H1 (cell line): ENCODE data around the gene SWI5. TPM values are rescaled to one million over a fixed set of nuclear protein-coding genes. Genes with fewer than 3 reads are reported as not detected.

Experiments used
- CTCF ChIA-PET: fragments of 300-600 bp; sonication (Branson Sonifier 250); formaldehyde crosslinking; loops from one replicate; lab custom pipeline; 2021; ENCODE audit not compliant: partially characterized antibody; lab: Charles Lee
- POLR2A ChIA-PET: fragments of 300-600 bp; sonication (Branson Sonifier 250); formaldehyde crosslinking; loops from one replicate; lab custom pipeline; 2021; ENCODE audit warnings: inconsistent platforms; ENCODE audit not compliant: partially characterized antibody; lab: Charles Lee
- DNase-seq, 2 experiments: peaks; one replicate each; pipeline versions ENCODE4 v3.0.0 to v3.0.0-alpha.2; 2010 to 2022; ENCODE audit warnings: low spot score in 2 of 2, low read depth in 1 of 2, mixed read lengths in 1 of 2
- FAIRE-seq: peaks from 2 replicates; lab custom pipeline; 2011; peaks lifted over from hg19 to GRCh38; lab: Jason Lieb, UNC
- H2AFZ ChIP-seq: 2 replicates; pipeline ENCODE4 v1.8.1; 2012; ENCODE audit warnings: low read length, inconsistent platforms
- H2AK5ac ChIP-seq: 2 replicates; pipeline ENCODE4 v1.6.1; 2013; ENCODE audit warnings: low read depth, low read length
- H2BK120ac ChIP-seq: replicated peaks from 2 replicates; pipeline ENCODE3; 2013; ENCODE audit warnings: low read depth, low read length, inconsistent platforms
- H2BK12ac ChIP-seq: 2 replicates; pipeline ENCODE4 v1.6.1; 2013; ENCODE audit warnings: low read depth, low read length
- H2BK15ac ChIP-seq: 2 replicates; pipeline ENCODE4 v1.6.1; 2013; ENCODE audit warnings: low read length
- H2BK20ac ChIP-seq: 2 replicates; pipeline ENCODE4 v1.6.1; 2013; ENCODE audit warnings: low read length
- H2BK5ac ChIP-seq: 2 replicates; pipeline ENCODE4 v1.6.1; 2013; ENCODE audit warnings: low read depth, low read length
- H3K14ac ChIP-seq: 2 replicates; pipeline ENCODE4 v1.6.1; 2013; ENCODE audit warnings: inconsistent platforms; ENCODE audit not compliant: insufficient read length
- H3K18ac ChIP-seq: 2 replicates; pipeline ENCODE4 v1.6.1; 2013; ENCODE audit warnings: low read length; ENCODE audit errors: extremely low read depth
- H3K23ac ChIP-seq: 2 replicates; pipeline ENCODE4 v1.6.1; 2013; ENCODE audit warnings: inconsistent platforms; ENCODE audit not compliant: insufficient read length
- H3K23me2 ChIP-seq: 2 replicates; pipeline ENCODE4 v1.6.1; 2013; ENCODE audit warnings: low read depth, low read length
- H3K27ac ChIP-seq: 2 replicates; pipeline ENCODE4 v1.6.1; 2011; ENCODE audit warnings: low read depth, low read length, inconsistent platforms
- H3K27me3 ChIP-seq, 4 experiments: replicated peaks in 1 of 4; 1 replicate in 1 of 4; 2 replicates in 3 of 4; pipeline versions ENCODE4 v1.6.1 to v1.8.1; 2011 to 2013; ENCODE audit warnings: low read length in 3 of 4, mild to moderate bottlenecking in 3 of 4, inconsistent platforms in 2 of 4, mixed read lengths in 2 of 4, moderate library complexity in 1 of 4; ENCODE audit not compliant: control insufficient read depth in 3 of 4, insufficient read depth in 3 of 4; ENCODE audit errors: extremely low read depth in 1 of 4
- H3K36me3 ChIP-seq, 4 experiments: 2 replicates each; pipeline versions ENCODE4 v1.6.1 to v1.8.1; 2011 to 2013; ENCODE audit warnings: mild to moderate bottlenecking in 4 of 4, low read length in 3 of 4, moderate library complexity in 2 of 4, control low read depth in 1 of 4, inconsistent platforms in 1 of 4; ENCODE audit not compliant: insufficient read depth in 4 of 4, control insufficient read depth in 2 of 4
- H3K4ac ChIP-seq: replicated peaks from 2 replicates; pipeline ENCODE3; 2013; ENCODE audit warnings: low read length, low read depth, mixed read lengths, inconsistent platforms; ENCODE audit not compliant: insufficient read length
- H3K4me1 ChIP-seq, 4 experiments: replicated peaks in 1 of 4; 1 replicate in 1 of 4; 2 replicates in 3 of 4; pipeline versions ENCODE4 v1.6.1 to v1.8.1; 2011 to 2013; ENCODE audit warnings: low read length in 3 of 4, inconsistent platforms in 2 of 4, mixed read lengths in 1 of 4; ENCODE audit not compliant: insufficient read depth in 4 of 4, control insufficient read depth in 3 of 4
- H3K4me2 ChIP-seq, 2 experiments: 2 replicates each; pipeline versions ENCODE4 v1.6.1 to v1.8.1; 2011 to 2013; ENCODE audit warnings: low read depth in 2 of 2, low read length in 2 of 2, control low read depth in 1 of 2, inconsistent platforms in 1 of 2, mild to moderate bottlenecking in 1 of 2; ENCODE audit not compliant: insufficient read depth in 1 of 2
- H3K4me3 ChIP-seq, 4 experiments: fragments of 200-600, 300-600 bp in 1 of 4; sonication (generic), shearing (Covaris generic), sonication (Bioruptor Twin) in 1 of 4; 2 replicates each; pipeline versions ENCODE4 v1.5.1 to v1.8.1; 2011 to 2016; ENCODE audit warnings: low read length in 4 of 4, low read depth in 3 of 4, control low read depth in 2 of 4, inconsistent platforms in 2 of 4, mild to moderate bottlenecking in 2 of 4, mixed read lengths in 1 of 4, moderate library complexity in 1 of 4; ENCODE audit not compliant: insufficient read depth in 2 of 4; ENCODE audit errors: extremely low read depth in 1 of 4
- H3K56ac ChIP-seq: replicated peaks from 2 replicates; pipeline ENCODE3; 2013; ENCODE audit warnings: low read depth, mild to moderate bottlenecking, mixed read lengths, low read length, inconsistent platforms; ENCODE audit not compliant: insufficient read length
- H3K79me1 ChIP-seq: 2 replicates; pipeline ENCODE4 v1.6.1; 2013; ENCODE audit warnings: low read depth, low read length, control low read depth
- H3K79me2 ChIP-seq, 2 experiments: 2 replicates each; pipeline versions ENCODE4 v1.6.1 to v1.8.1; 2012 to 2013; ENCODE audit warnings: low read length in 2 of 2, mild to moderate bottlenecking in 2 of 2, inconsistent platforms in 1 of 2; ENCODE audit not compliant: insufficient read depth in 2 of 2, control insufficient read depth in 1 of 2
- H3K9ac ChIP-seq, 4 experiments: replicated peaks in 1 of 4; 1 replicate in 1 of 4; 2 replicates in 3 of 4; pipeline versions ENCODE4 v1.6.1 to v1.8.1; 2011 to 2013; ENCODE audit warnings: low read depth in 3 of 4, low read length in 3 of 4, control low read depth in 2 of 4, mild to moderate bottlenecking in 2 of 4, moderate library complexity in 2 of 4, inconsistent platforms in 1 of 4; ENCODE audit errors: extremely low read depth in 1 of 4
- H3K9me3 ChIP-seq, 2 experiments: 2 replicates each; pipeline versions ENCODE4 v1.6.1 to v1.8.1; 2012 to 2013; ENCODE audit warnings: mild to moderate bottlenecking in 2 of 2, moderate library complexity in 2 of 2, control low read depth in 1 of 2, inconsistent platforms in 1 of 2, low read depth in 1 of 2, low read length in 1 of 2, mixed read lengths in 1 of 2; ENCODE audit not compliant: insufficient read depth in 2 of 2
- H4K20me1 ChIP-seq, 2 experiments: replicated peaks in 1 of 2; 2 replicates each; pipeline versions ENCODE3 to v1.8.1; 2011 to 2013; ENCODE audit warnings: inconsistent platforms in 2 of 2, low read length in 2 of 2, mild to moderate bottlenecking in 1 of 2; ENCODE audit not compliant: insufficient read depth in 2 of 2, control insufficient read depth in 1 of 2
- H4K5ac ChIP-seq: 2 replicates; pipeline ENCODE4 v1.6.1; 2013; ENCODE audit warnings: low read length, low read depth, mixed read lengths, inconsistent platforms; ENCODE audit not compliant: insufficient read length
- H4K8ac ChIP-seq: 2 replicates; pipeline ENCODE4 v1.8.0; 2013; ENCODE audit warnings: mild to moderate bottlenecking, moderate library complexity, low read length, inconsistent platforms; ENCODE audit not compliant: insufficient read depth; ENCODE audit errors: extremely low read depth
- H4K91ac ChIP-seq: replicated peaks from 2 replicates; pipeline ENCODE3; 2013; ENCODE audit warnings: low read length, mixed read lengths, inconsistent platforms; ENCODE audit not compliant: insufficient read length
- ASH2L ChIP-seq: fragments of 200-600, 300-600 bp; sonication (generic); IDR thresholded peaks from one replicate; pipeline ENCODE4 v1.7.1; 2017; ENCODE audit warnings: low read length
- BACH1 ChIP-seq: IDR thresholded peaks from 2 replicates; pipeline ENCODE4 v1.6.1; 2012; ENCODE audit warnings: low read length, improper control_type of control experiment
- GABPA ChIP-seq: IDR thresholded peaks from 2 replicates; pipeline ENCODE4 v1.6.1; 2011; ENCODE audit warnings: mild to moderate bottlenecking, low read length, moderate library complexity, borderline replicate concordance; ENCODE audit not compliant: insufficient read depth
- RXRA ChIP-seq: IDR thresholded peaks from 2 replicates; pipeline ENCODE4 v1.6.1; 2011; ENCODE audit warnings: low read depth, mild to moderate bottlenecking, low read length, moderate library complexity; ENCODE audit not compliant: insufficient read depth
- SIX5 ChIP-seq: IDR thresholded peaks from 2 replicates; pipeline ENCODE4 v1.6.1; 2011; ENCODE audit warnings: mild to moderate bottlenecking, low read depth, low read length
- WGBS, 2 experiments: shearing (Covaris generic) in 1 of 2; methylation state at CpG; one replicate each; pipeline versions ENCODE4 v1.1.6 to v1.1.7; 2013 to 2015; ENCODE audit warnings: low lambda C conversion rate in 2 of 2, mixed read lengths in 2 of 2, inconsistent platforms in 1 of 2, low coverage in 1 of 2, missing lambda C conversion rate in 1 of 2; ENCODE audit not compliant: insufficient replicate concordance in 2 of 2, insufficient coverage in 1 of 2, insufficient read length in 1 of 2; ENCODE audit errors: extremely low coverage in 1 of 2, missing lambda C conversion rate in 1 of 2; 5-methylcytosine and 5-hydroxymethylcytosine counted together
- polyA plus RNA-seq, 7 experiments: library from polyadenylated mRNA; depleted of rRNA in 3 of 7; stranded (reverse) in 5 of 7; unstranded in 2 of 7; fragments of >200 nt in 5 of 7; fragments of 200-250 nt in 2 of 7; gene quantifications; 1 replicate in 5 of 7; 2 replicates in 1 of 7; 4 replicates in 1 of 7; pipeline versions ENCODE4 v1.2.1 to v1.2.3, GENCODE V29; 2011 to 2013; ENCODE audit warnings: missing spikeins in 2 of 7, mixed read lengths in 2 of 7
- total RNA-seq: library from RNA; stranded (reverse); fragmentation: NEBNext Ultra II Directional; extraction: Animal tissue kit (Norgen Biotek cat#: 25700); gene quantifications from 2 replicates; pipeline ENCODE4 v1.2.1, GENCODE V29; 2021

Gene SWI5
- total and polyA plus RNA-seq, 2 of the 8 experiments (the other 6 are each of a cell fraction or from before 2014, with no cell fraction given), result 29.0 to 59.5 TPM

DNA sequence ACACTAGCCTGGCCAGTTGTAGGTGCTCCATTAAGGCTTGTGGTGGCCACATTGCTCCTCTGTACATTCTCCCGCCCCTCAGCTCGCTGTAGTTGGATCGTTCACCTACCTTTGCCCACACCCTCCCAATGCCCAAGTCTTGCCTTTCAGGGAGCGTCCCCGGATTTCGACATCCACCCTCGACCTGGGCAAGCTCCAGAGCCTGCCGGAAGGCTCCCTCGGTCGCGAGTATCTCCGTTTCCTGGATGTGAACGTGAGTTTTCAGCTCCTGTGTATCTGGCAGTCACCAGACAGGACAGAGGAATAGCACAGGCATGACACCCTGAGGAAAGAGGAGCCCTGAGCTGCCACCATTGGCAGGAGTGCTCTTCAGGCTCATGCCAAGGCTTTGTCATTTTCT lies 49.6 kb downstream of the SWI5 start:
- Histone ChIP-seq H3K36me3 (peaks cover 0 to 11% (median 1%) of the 10 kb centered on the region in 4 experiments; a peak in 4 of 8 replicates), H4K91ac (no peak overlapping the region), H3K9ac (no peak overlapping the region), H3K56ac (no peak overlapping the region), H3K9me3 (no peaks in the 10 kb centered on the region), H2BK5ac (no peak overlapping the region), H3K4me3 (no peak overlapping the region), H4K20me1 (peaks cover 1 to 3% of the 10 kb centered on the region in 2 experiments), H3K27me3 (no peaks in the 10 kb centered on the region), H3K4me1 (no peaks in the 10 kb centered on the region; a peak in 3 of 7 replicates), H2BK120ac (no peak overlapping the region), H4K5ac (no peak overlapping the region), H3K79me1 (peaks cover 8% of the 10 kb centered on the region; the same call in 1 of the 2 replicates), H3K4me2 (no peak overlapping the region), H4K8ac (peak overlapping the region; percentile 38; the same call in 1 of the 2 replicates), H3K27ac (no peak overlapping the region)
- POLR2A ChIA-PET, result interaction anchor here (1.1 to 3.1 kb wide), 2 partner anchors 11 to 22 kb away, joined by 3 to 10 read pairs; no protein-coding TSS in a partner anchor
- CTCF ChIA-PET, result interaction anchor here (1.1 to 2.9 kb wide), 9 partner anchors 10 to 142 kb away, joined by 3 to 12 read pairs (median 4); no protein-coding TSS in a partner anchor
- WGBS, 2 experiments, result 97% methylated on average over 13 of the region's 13 CpGs; no CpG with 5 or more reads in 1 of the 2 experiments
- no peak for FAIRE-seq
- no peak for TF ChIP-seq SIX5
- TF ChIP-seq BACH1, result no peak
- TF ChIP-seq RXRA, result no peak
- no peak for TF ChIP-seq GABPA
- no peak for TF ChIP-seq ASH2L
- TF ChIP-seq, all 59 proteins: peak for 0
- no peak overlapping the region for H2BK12ac ChIP-seq
- no peak overlapping the region for H2BK20ac ChIP-seq
- peaks cover 0 to 25% of the 10 kb centered on the region in 2 experiments; a peak in 2 of 4 replicates for H3K79me2 ChIP-seq
- H2BK15ac ChIP-seq, result no peak overlapping the region
- H3K23me2 ChIP-seq, result peaks cover 7% of the 10 kb centered on the region
- no peak for DNase-seq
- no peak overlapping the region for H3K14ac ChIP-seq
- no peak overlapping the region for H2AK5ac ChIP-seq
- H3K4ac ChIP-seq, result no peak overlapping the region
- H3K18ac ChIP-seq, result no peak overlapping the region
- no peak overlapping the region for H2AFZ ChIP-seq
- H3K23ac ChIP-seq, result no peak overlapping the region
